ENCODE results near the gene MED22.

Gene MED22

DNA sequence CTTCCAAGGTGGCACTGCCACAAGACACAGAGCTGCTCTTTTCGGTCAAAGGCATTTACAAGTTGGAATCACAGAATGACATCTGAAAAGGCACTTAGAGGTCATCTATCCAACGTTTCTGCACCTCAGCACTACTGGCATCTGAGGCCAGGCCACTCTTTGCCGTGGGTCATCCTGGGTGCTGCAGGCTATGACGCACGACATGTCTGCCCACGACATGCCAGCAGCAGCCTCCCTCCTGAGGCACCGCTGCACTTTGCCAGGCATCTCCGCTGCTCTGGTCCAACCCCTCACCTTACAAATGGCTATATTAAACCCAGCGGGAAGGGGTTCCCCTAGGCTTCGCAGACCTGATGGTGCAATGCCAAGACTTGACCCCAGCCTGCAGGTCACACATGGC is 19.8 kb upstream of the MED22 start:
- peaks cover 35% of the 10 kb centered on the region for H4K20me1 ChIP-seq (ENCODE audit: control insufficient read depth, insufficient read depth, low read depth, low read length)
- no peak overlapping the region for H3K4me2 ChIP-seq (ENCODE audit: low read length)
- no peaks in the 10 kb centered on the region for H3K27me3 ChIP-seq (ENCODE audit: control insufficient read depth, low read length)
- peaks cover 67% of the 10 kb centered on the region for H3K79me2 ChIP-seq (ENCODE audit: control insufficient read depth, low read length)
- H3K36me3 ChIP-seq (ENCODE audit: control insufficient read depth, low read length): peaks cover 94% of the 10 kb centered on the region
- no peaks in the 10 kb centered on the region for H3K9me2 ChIP-seq (replicated peaks; ENCODE audit: control insufficient read depth, low read length)
- peaks cover 5% of the 10 kb centered on the region; the same call in 1 of the 2 replicates for H3F3A ChIP-seq (ENCODE audit: control insufficient read depth, insufficient read depth)
- no peak overlapping the region for H3K27ac ChIP-seq (ENCODE audit: low read depth, low read length)
- peaks cover 32% of the 10 kb centered on the region for H3K4me1 ChIP-seq (ENCODE audit: control insufficient read depth, low read length)
- TF ChIP-seq, protein P1, sequence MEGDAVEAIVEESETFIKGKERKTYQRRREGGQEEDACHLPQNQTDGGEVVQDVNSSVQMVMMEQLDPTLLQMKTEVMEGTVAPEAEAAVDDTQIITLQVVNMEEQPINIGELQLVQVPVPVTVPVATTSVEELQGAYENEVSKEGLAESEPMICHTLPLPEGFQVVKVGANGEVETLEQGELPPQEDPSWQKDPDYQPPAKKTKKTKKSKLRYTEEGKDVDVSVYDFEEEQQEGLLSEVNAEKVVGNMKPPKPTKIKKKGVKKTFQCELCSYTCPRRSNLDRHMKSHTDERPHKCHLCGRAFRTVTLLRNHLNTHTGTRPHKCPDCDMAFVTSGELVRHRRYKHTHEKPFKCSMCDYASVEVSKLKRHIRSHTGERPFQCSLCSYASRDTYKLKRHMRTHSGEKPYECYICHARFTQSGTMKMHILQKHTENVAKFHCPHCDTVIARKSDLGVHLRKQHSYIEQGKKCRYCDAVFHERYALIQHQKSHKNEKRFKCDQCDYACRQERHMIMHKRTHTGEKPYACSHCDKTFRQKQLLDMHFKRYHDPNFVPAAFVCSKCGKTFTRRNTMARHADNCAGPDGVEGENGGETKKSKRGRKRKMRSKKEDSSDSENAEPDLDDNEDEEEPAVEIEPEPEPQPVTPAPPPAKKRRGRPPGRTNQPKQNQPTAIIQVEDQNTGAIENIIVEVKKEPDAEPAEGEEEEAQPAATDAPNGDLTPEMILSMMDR (IDR thresholded peaks at IDR 0.05; ENCODE audit: low read depth, low read length, poor library complexity, severe bottlenecking): no peak
- TF ChIP-seq EZH2phosphoT487 (IDR thresholded peaks at IDR 0.05; ENCODE audit: borderline replicate concordance, low read length): no peak
- H3K4me3 ChIP-seq (ENCODE audit: low read length): no peak overlapping the region
- H3K9me3 ChIP-seq (ENCODE audit: control insufficient read depth, insufficient read depth, low read length): no peaks in the 10 kb centered on the region

DNA sequence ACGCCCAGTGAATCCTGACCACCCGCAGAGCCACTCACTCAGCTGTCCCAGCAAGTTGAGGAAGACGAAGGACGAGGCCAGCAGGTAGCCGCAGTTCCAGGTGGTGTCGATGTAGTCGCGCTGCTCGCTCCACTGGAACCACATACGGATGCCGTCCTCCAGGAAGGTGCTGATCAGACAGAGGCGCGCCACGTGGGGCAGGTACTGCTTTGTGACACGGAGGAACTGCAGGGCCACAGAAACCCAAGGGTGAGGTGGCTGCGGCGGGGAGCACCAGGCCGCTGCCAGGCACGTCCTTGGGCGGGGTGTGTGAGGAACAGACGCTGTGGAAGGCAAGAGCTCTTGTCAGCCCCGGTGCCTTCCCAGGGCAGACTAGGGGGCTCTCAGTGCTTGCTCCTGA is 19.3 kb upstream of the MED22 start:
- Histone ChIP-seq H3K4me1 (ENCODE audit: control insufficient read depth, low read length) (peaks cover 26% of the 10 kb centered on the region), H3K9me3 (ENCODE audit: control insufficient read depth, insufficient read depth, low read length) (no peaks in the 10 kb centered on the region), H3K79me2 (ENCODE audit: control insufficient read depth, low read length) (peaks cover 62% of the 10 kb centered on the region), H3K4me2 (ENCODE audit: low read length) (no peak overlapping the region), H3F3A (ENCODE audit: control insufficient read depth, insufficient read depth) (peaks cover 6% of the 10 kb centered on the region; the same call in 1 of the 2 replicates), H4K20me1 (ENCODE audit: control insufficient read depth, insufficient read depth, low read depth, low read length) (peaks cover 33% of the 10 kb centered on the region), H3K4me3 (ENCODE audit: low read length) (no peak overlapping the region), H3K9me2 (replicated peaks; ENCODE audit: control insufficient read depth, low read length) (no peaks in the 10 kb centered on the region), H3K27ac (ENCODE audit: low read depth, low read length) (no peak overlapping the region), H3K36me3 (ENCODE audit: control insufficient read depth, low read length) (peaks cover 94% of the 10 kb centered on the region), H3K27me3 (ENCODE audit: control insufficient read depth, low read length) (no peaks in the 10 kb centered on the region)
- TF ChIP-seq, protein P1 (IDR thresholded peaks at IDR 0.05; ENCODE audit: low read depth, low read length, poor library complexity, severe bottlenecking): no peak
- TF ChIP-seq EZH2phosphoT487 (IDR thresholded peaks at IDR 0.05; ENCODE audit: borderline replicate concordance, low read length): no peak

DNA sequence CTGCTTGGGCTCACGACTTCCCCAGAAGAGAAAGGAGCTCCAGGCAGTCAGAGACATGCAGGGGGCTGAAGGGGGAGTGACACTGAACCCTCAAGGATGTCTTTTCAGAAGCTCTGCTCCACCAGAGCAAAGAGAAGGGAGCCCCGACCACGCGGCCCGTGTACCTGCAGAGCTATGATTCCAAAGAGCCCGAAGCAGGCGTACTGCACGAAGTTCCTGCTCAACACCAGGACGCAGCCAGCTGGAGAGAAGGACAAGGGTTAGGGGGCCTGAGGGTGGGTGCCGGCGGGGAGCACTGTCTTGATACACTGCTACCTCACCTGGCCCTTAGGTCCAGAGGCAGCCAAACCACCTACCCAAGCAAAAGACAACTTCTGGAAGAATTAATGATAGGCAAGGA is 18.5 kb upstream of the MED22 start:
- H3K27ac ChIP-seq (ENCODE audit: low read depth, low read length): no peak overlapping the region
- H3K4me2 ChIP-seq (ENCODE audit: low read length): no peak overlapping the region
- H3K79me2 ChIP-seq (ENCODE audit: control insufficient read depth, low read length): peaks cover 54% of the 10 kb centered on the region
- H3K4me3 ChIP-seq (ENCODE audit: low read length): no peak overlapping the region
- no peaks in the 10 kb centered on the region for H3K9me3 ChIP-seq (ENCODE audit: control insufficient read depth, insufficient read depth, low read length)
- H3K27me3 ChIP-seq (ENCODE audit: control insufficient read depth, low read length): no peaks in the 10 kb centered on the region
- H3K36me3 ChIP-seq (ENCODE audit: control insufficient read depth, low read length): peaks cover 94% of the 10 kb centered on the region
- H3K4me1 ChIP-seq (ENCODE audit: control insufficient read depth, low read length): peaks cover 18% of the 10 kb centered on the region
- H4K20me1 ChIP-seq (ENCODE audit: control insufficient read depth, insufficient read depth, low read depth, low read length): peaks cover 25% of the 10 kb centered on the region
- H3F3A ChIP-seq (ENCODE audit: control insufficient read depth, insufficient read depth): peaks cover 7% of the 10 kb centered on the region; the same call in 1 of the 2 replicates
- no peak for TF ChIP-seq EZH2phosphoT487 (IDR thresholded peaks at IDR 0.05; ENCODE audit: borderline replicate concordance, low read length)
- TF ChIP-seq, protein P1 (IDR thresholded peaks at IDR 0.05; ENCODE audit: low read depth, low read length, poor library complexity, severe bottlenecking): no peak
- H3K9me2 ChIP-seq (replicated peaks; ENCODE audit: control insufficient read depth, low read length): no peaks in the 10 kb centered on the region

Measured in DOHH2 (cell line).